GM10248 (cell line): Measurements from ENCODE around the gene ABCF2.

Experiments
- CTCF ChIA-PET: fragments of 300-600 bp; sonication (Branson Sonifier 250); formaldehyde crosslinking; extraction: SDS; loops from one replicate; lab custom pipeline; 2021; ENCODE audit warnings: antibody characterized with exemption; lab: Yijun Ruan, JAX
- POLR2A ChIA-PET: fragments of 350-650 bp; sonication (Branson Sonifier 250); formaldehyde crosslinking; extraction: SDS; loops from one replicate; lab custom pipeline; 2020; ENCODE audit warnings: antibody characterized with exemption; lab: Yijun Ruan, JAX
- DNase-seq: peaks from one replicate; pipeline ENCODE4 v3.0.0; 2012; ENCODE audit errors: extremely low spot score
- CTCF ChIP-seq: IDR thresholded peaks from 2 replicates; pipeline ENCODE4 v1.5.1; 2012; ENCODE audit warnings: mild to moderate bottlenecking, low read depth; ENCODE audit errors: extremely low read depth, missing control alignments, control extremely low read depth

Gene ABCF2

GRCh38 chr7:151179287-151179860, 47.6 kb downstream of the ABCF2 start:
- no peak for TF ChIP-seq CTCF
- DNase-seq = no peak
- ChIA-PET POLR2A (no interaction called here), CTCF (interaction anchor here (1.7 to 2.0 kb wide), 3 partner anchors 9 to 55 kb away, joined by 5 to 9 read pairs (median 6); partner anchors contain the start of gene GBX1)

GRCh38 chr7:151178831-151179230, 48.2 kb downstream of the ABCF2 start:
- DNase-seq = no peak
- TF ChIP-seq CTCF = no peak
- ChIA-PET POLR2A (interaction anchor here (0.6 kb wide), 1 partner anchor 48 kb away, joined by 3 read pairs; the partner anchor contains the start of gene ABCF2), CTCF (interaction anchor here (0.7 to 2.0 kb wide), 5 partner anchors 8 to 58 kb away, joined by 3 to 9 read pairs (median 5); partner anchors contain the start of gene GBX1)

- ChIA-PET POLR2A (no interaction called here), CTCF (interaction anchor here (0.7 to 2.0 kb wide), 4 partner anchors 10 to 57 kb away, joined by 3 to 9 read pairs (median 5); partner anchors contain the start of gene GBX1)
- no peak for TF ChIP-seq CTCF
Observed at GRCh38 chr7:151178236-151178635, 48.8 kb downstream of the ABCF2 start.

GRCh38 chr7:151177310-151177709, 49.7 kb downstream of the ABCF2 start:
- DNase-seq = no peak
- ChIA-PET POLR2A (no interaction called here), CTCF (interaction anchor here (1.4 to 3.5 kb wide), 6 partner anchors 10 to 214 kb away, joined by 3 to 12 read pairs (median 5); partner anchors contain the start of gene GBX1)
- no peak for TF ChIP-seq CTCF

More at GRCh38 chr7:151178236-151178635, 48.8 kb downstream of the ABCF2 start:
- DNase-seq = no peak

GRCh38 chr7:151176401-151176800, 50.6 kb downstream of the ABCF2 start:
- TF ChIP-seq CTCF = no peak
- POLR2A ChIA-PET = no interaction called here
- CTCF ChIA-PET = interaction anchor here (1.1 to 3.5 kb wide), 6 partner anchors 9 to 213 kb away, joined by 3 to 12 read pairs (median 5); partner anchors contain the start of gene GBX1
- DNase-seq = no peak

GRCh38 chr7:151175793-151176311, 51.2 kb downstream of the ABCF2 start:
- no peak for TF ChIP-seq CTCF
- no peak for DNase-seq
- POLR2A ChIA-PET = no interaction called here
- CTCF ChIA-PET = interaction anchor here (0.9 to 3.5 kb wide), 6 partner anchors 8 to 213 kb away, joined by 3 to 12 read pairs (median 4); partner anchors contain the start of gene GBX1
